Psoas muscle (tissue), 8 donors: Measurements from ENCODE around the gene METTL3. TPM values are rescaled to one million over a fixed set of nuclear protein-coding genes. Genes with fewer than 3 reads are reported as not detected.

ENCODE experiments used
- ATAC-seq, 4 donors: fragments of 200-7000 bp; cut with Tn5 transposase; one replicate each; pipeline ENCODE4 v1.9.1; 2020; ENCODE audit warnings: moderate library complexity in 3 of 4, mild to moderate bottlenecking in 2 of 4
- DNase-seq, 2 donors: peaks; one replicate each; pipeline ENCODE4 v3.0.0-alpha.2; 2020
- H3K27ac ChIP-seq: fragments of 200-600 bp; one replicate; pipeline ENCODE4 v1.8.0; 2022
- H3K27me3 ChIP-seq, 3 donors: fragments of 200-600 bp in 1 of 3; one replicate each; pipeline versions ENCODE4 v1.6.1 to v1.8.0; 2013 to 2022; ENCODE audit warnings: low read length in 2 of 3, mild to moderate bottlenecking in 2 of 3, moderate library complexity in 1 of 3; ENCODE audit not compliant: insufficient read depth in 3 of 3
- H3K36me3 ChIP-seq, 2 donors: fragments of 200-600 bp in 1 of 2; one replicate each; pipeline versions ENCODE4 v1.6.1 to v1.8.0; 2013 to 2022; ENCODE audit warnings: low read depth in 1 of 2, mild to moderate bottlenecking in 1 of 2, moderate library complexity in 1 of 2; ENCODE audit not compliant: insufficient read depth in 1 of 2
- H3K4me1 ChIP-seq: fragments of 200-600 bp; one replicate; pipeline ENCODE4 v1.8.0; 2022
- H3K4me3 ChIP-seq: fragments of 200-600 bp; one replicate; pipeline ENCODE4 v1.8.0; 2022; ENCODE audit warnings: mild to moderate bottlenecking
- H3K9me3 ChIP-seq: fragments of 200-600 bp; one replicate; pipeline ENCODE4 v1.8.0; 2022
- WGBS, 3 donors: extraction: QIAGEN DNeasy Blood & Tissue Kit; methylation state at CpG; one replicate each; pipeline versions ENCODE4 v1.1.6 to v1.1.7; 2013; 5-methylcytosine and 5-hydroxymethylcytosine counted together
- intact Hi-C, 2 donors: fragments of 100-400 bp; cut with DNase I; formaldehyde crosslinking; loops; one replicate each; pipeline versions ENCODE4 v1.11.0 to v1.14.2; 2022
- polyA plus RNA-seq, 3 donors: library from polyadenylated mRNA; stranded (reverse); fragments of 200-250 nt; gene quantifications; one replicate each; pipeline ENCODE4 v1.2.3, GENCODE V29; 2013
- total RNA-seq, 4 donors: library from RNA; stranded (reverse); fragmentation: NEBNext Ultra II Directional in 2 of 4; extraction: Animal tissue kit (Norgen Biotek cat#: 25700) in 2 of 4; gene quantifications; one replicate each; pipeline versions ENCODE4 v1.2.1 to v1.2.4, GENCODE V29; 2021 to 2023
- TF ChIP-seq, protein P1 (sequence below): fragments of 200-600 bp; IDR thresholded peaks from one replicate; pipeline ENCODE4 v1.8.0; 2022; ENCODE audit warnings: antibody characterized with exemption
- donor health status: healthy with polysubstance abuse.
- donor health status: DM: no; HTN: no; CAD: no; lungs with moderate emphysema.
- donor health status: Bipolar disorder and iron deficiency.
- donor health status: healthy.
- donor health status: DM: yes; HTN: yes; CAD: no.
- donor health status: DM: no; HTN: no; CAD: no.
- donor health status: DM: no; HTN: no; CAD: no.
- donor health status: DM: yes; HTN: yes; CAD: no.

Gene METTL3
- total and polyA plus RNA-seq, 7 donors, result 17.5 to 43.9 (median 22.0) TPM

DNA sequence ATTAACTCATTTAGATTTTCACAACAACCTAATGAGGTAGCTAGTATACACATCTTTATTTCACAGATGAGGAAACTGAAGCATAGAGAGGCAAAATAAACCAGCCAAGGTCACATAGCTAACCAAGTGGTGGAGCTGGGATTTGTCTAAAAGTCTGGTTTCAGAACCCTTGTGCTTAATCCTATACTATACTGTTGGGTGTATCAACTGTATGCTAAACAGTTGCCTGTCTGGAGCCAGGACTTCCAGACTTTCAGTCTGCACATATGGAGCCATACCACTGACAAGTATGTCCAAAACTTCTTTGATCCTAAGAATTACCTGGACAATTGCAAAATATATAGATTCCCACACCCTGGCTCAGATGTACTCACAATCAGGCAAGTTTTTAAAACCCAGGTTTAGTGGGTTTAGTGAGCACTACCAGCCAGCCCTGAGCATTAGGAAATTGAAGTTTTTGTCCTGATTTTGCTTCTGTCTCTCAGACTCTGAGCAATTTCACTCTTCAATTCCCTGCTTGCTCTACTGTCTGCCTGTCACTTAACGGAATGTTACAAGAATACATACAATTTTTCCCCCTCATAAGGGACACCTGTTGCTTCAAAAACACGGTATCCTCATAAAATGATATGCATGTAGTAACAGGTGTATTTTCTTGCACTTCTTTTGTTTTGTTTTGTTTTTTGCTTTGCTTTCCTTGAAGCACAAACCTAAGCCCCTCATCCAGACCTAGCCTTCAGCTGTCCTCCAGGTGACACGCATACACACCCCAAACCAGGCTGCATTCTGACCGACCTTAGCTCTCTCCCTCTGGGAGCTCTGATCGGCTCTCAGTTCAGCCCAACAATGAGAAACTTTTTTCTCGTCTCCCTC is 24.6 kb upstream of the METTL3 start:
- H3K27ac ChIP-seq, result no peak overlapping the region
- no peak overlapping the region for H3K4me3 ChIP-seq
- no peak for DNase-seq
- H3K9me3 ChIP-seq, result no peaks in the 10 kb centered on the region
- peaks cover 4 to 55% (median 4%) of the 10 kb centered on the region in 3 donors for H3K27me3 ChIP-seq
- no peaks in the 10 kb centered on the region for H3K4me1 ChIP-seq
- intact Hi-C loops, result no loop called here
- no peaks in the 10 kb centered on the region for H3K36me3 ChIP-seq
- 15 to 20% (median 19%) methylated on average over 6 of the region's 6 CpGs for WGBS, 3 donors
- ATAC-seq, result no peak
- TF ChIP-seq, protein P1, sequence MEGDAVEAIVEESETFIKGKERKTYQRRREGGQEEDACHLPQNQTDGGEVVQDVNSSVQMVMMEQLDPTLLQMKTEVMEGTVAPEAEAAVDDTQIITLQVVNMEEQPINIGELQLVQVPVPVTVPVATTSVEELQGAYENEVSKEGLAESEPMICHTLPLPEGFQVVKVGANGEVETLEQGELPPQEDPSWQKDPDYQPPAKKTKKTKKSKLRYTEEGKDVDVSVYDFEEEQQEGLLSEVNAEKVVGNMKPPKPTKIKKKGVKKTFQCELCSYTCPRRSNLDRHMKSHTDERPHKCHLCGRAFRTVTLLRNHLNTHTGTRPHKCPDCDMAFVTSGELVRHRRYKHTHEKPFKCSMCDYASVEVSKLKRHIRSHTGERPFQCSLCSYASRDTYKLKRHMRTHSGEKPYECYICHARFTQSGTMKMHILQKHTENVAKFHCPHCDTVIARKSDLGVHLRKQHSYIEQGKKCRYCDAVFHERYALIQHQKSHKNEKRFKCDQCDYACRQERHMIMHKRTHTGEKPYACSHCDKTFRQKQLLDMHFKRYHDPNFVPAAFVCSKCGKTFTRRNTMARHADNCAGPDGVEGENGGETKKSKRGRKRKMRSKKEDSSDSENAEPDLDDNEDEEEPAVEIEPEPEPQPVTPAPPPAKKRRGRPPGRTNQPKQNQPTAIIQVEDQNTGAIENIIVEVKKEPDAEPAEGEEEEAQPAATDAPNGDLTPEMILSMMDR, result no peak

DNA sequence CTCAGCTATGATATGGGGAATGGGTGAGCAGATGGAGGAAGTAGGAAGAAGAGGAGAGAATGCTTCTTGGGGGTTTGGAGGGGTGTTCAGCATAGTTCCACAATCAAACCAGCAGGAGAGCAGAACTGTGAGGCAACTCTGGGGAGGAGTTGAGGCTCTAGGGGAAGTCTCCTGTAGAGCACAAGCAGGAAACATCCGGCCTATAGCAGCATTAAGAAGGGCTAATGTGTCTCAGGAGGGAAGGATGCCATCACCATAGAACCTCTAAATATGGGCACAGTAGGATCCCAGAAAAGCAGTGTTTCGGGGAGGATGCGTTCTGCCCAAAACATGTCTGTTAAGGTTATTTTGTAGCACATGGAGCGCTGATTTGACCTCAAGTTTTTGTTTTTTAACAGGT is 23.4 kb upstream of the METTL3 start:
- intact Hi-C loops, result no loop called here
- H3K27ac ChIP-seq, result no peak overlapping the region
- 57 to 67% (median 59%) methylated on average over 4 of the region's 4 CpGs for WGBS, 3 donors
- peaks cover 4 to 52% (median 4%) of the 10 kb centered on the region in 3 donors for H3K27me3 ChIP-seq
- TF ChIP-seq, protein P1, result no peak
- ATAC-seq (no peak), DNase-seq (no peak)
- no peaks in the 10 kb centered on the region for H3K9me3 ChIP-seq
- H3K4me1 ChIP-seq, result no peaks in the 10 kb centered on the region
- no peak overlapping the region for H3K4me3 ChIP-seq
- no peaks in the 10 kb centered on the region for H3K36me3 ChIP-seq

DNA sequence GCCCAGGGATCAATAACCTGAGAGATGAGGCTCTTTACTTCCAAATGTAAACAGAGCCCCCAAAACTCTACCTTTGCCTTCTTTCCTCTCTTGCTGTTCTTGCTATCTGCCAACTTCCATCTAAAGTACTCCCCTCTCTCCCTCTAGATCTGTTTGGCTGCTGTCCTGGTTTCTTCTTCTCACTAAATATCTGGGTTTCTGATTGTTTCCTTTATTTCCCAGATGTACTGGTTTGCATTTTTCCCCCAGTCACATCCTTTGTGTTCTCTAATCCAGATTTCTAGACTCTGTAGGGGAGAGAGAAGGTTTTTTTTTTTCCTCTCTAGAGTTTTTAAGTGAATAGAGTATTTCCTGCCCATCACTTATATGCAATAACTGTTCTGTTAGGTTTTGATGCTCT is 22.2 kb upstream of the METTL3 start:
- no peaks in the 10 kb centered on the region for H3K36me3 ChIP-seq
- ATAC-seq, result no peak
- H3K27ac ChIP-seq, result no peak overlapping the region
- H3K4me1 ChIP-seq, result no peaks in the 10 kb centered on the region
- no peak for DNase-seq
- no peak overlapping the region for H3K4me3 ChIP-seq
- peaks cover 4 to 40% (median 4%) of the 10 kb centered on the region in 3 donors for H3K27me3 ChIP-seq
- no peaks in the 10 kb centered on the region for H3K9me3 ChIP-seq
- TF ChIP-seq, protein P1, result no peak
- intact Hi-C loops, result no loop called here

DNA sequence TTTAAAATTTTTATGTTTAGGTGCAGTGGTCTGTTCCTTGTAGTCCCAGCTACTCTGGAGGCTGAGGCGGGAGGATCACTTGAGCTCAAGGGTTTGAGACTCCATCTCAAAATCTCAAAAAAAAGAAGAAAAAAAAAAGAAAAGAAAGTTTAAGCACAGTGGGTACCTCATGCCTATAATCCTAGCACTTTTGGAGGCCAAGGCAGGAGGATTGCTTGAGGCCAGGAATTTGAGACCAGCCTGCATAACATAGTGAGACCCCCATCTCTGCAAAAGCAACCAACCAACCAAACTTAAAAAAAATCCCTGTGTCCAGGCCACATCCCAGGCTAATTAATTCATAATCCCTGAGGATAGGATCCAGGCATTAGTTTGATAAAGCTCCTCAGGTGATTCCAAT is 18.4 kb upstream of the METTL3 start:
- peaks cover 0 to 4% (median 3%) of the 10 kb centered on the region in 3 donors for H3K27me3 ChIP-seq
- 88 to 93% (median 88%) methylated on average over 1 of the region's 1 CpG for WGBS, 3 donors
- H3K4me1 ChIP-seq, result no peaks in the 10 kb centered on the region
- no peaks in the 10 kb centered on the region for H3K36me3 ChIP-seq
- H3K9me3 ChIP-seq, result no peaks in the 10 kb centered on the region
- intact Hi-C loops, result no loop called here
- ATAC-seq (no peak), DNase-seq (no peak)
- TF ChIP-seq, protein P1, result no peak
- no peak overlapping the region for H3K27ac ChIP-seq
- no peak overlapping the region for H3K4me3 ChIP-seq
